IMR-90 (cell line): ENCODE results near the gene CELSR2. TPM values are rescaled to one million over a fixed set of nuclear protein-coding genes. Genes with fewer than 3 reads are reported as not detected.

Source experiments
- ATAC-seq: fragments of 200-7000 bp; cut with Tn5 transposase; 2 replicates; pipeline ENCODE4 v1.9.1; 2020; ENCODE audit warnings: low read depth, mild to moderate bottlenecking, moderate library complexity
- BruUV-seq: library from RNA; stranded (reverse); fragments of 400-500 nt; replicated peaks from 2 replicates; lab custom pipeline; 2021; lab: Mats Ljungman, UMichigan
- CTCF ChIA-PET: fragments of 300-600 bp; formaldehyde crosslinking; extraction: SDS; loops from one replicate; lab custom pipeline; 2021; ENCODE audit warnings: antibody characterized with exemption; lab: Yijun Ruan, JAX
- POLR2A ChIA-PET: fragments of 300-600 bp; sonication (Branson Sonifier 250); formaldehyde crosslinking; loops from one replicate; lab custom pipeline; 2022; ENCODE audit warnings: antibody characterized with exemption; ENCODE audit not compliant: unreplicated experiment; lab: Charles Lee
- DNase-seq: peaks from one replicate; pipeline ENCODE4 v3.0.0; 2013
- H2AFZ ChIP-seq: replicated peaks from 2 replicates; pipeline ENCODE3; 2013; ENCODE audit warnings: low read length, mild to moderate bottlenecking; ENCODE audit not compliant: poor library complexity
- H2AK5ac ChIP-seq: 2 replicates; pipeline ENCODE4 v1.6.1; 2013; ENCODE audit warnings: low read depth, low read length, inconsistent platforms
- H2AK9ac ChIP-seq: replicated peaks from 2 replicates; pipeline ENCODE3; 2013; ENCODE audit warnings: mild to moderate bottlenecking, low read depth, low read length, moderate library complexity; ENCODE audit not compliant: poor library complexity
- H2BK120ac ChIP-seq: 2 replicates; pipeline ENCODE4 v1.6.1; 2013; ENCODE audit warnings: low read depth, low read length, inconsistent platforms
- H2BK15ac ChIP-seq: 3 replicates; pipeline ENCODE4 v1.6.1; 2013; ENCODE audit warnings: low read depth, low read length, inconsistent platforms
- H2BK20ac ChIP-seq: 2 replicates; pipeline ENCODE4 v1.6.1; 2013; ENCODE audit warnings: low read depth, mild to moderate bottlenecking, inconsistent platforms, low read length, moderate library complexity
- H2BK5ac ChIP-seq: 2 replicates; pipeline ENCODE4 v1.6.1; 2013; ENCODE audit warnings: mild to moderate bottlenecking, low read depth, low read length, inconsistent platforms; ENCODE audit not compliant: poor library complexity, severe bottlenecking
- H3K14ac ChIP-seq: replicated peaks from 2 replicates; pipeline ENCODE4 v1.6.1; 2013; ENCODE audit warnings: low read depth, low read length, inconsistent platforms
- H3K18ac ChIP-seq: 2 replicates; pipeline ENCODE4 v1.6.1; 2013; ENCODE audit warnings: low read depth, low read length, control low read depth
- H3K23ac ChIP-seq: 2 replicates; pipeline ENCODE4 v1.6.1; 2013; ENCODE audit warnings: low read depth, low read length, inconsistent platforms
- H3K27ac ChIP-seq: 2 replicates; pipeline ENCODE4 v1.5.1; 2013; ENCODE audit warnings: mild to moderate bottlenecking, control low read depth, low read length; ENCODE audit not compliant: insufficient read depth
- H3K27me3 ChIP-seq: 2 replicates; pipeline ENCODE4 v1.6.1; 2013; ENCODE audit warnings: low read length; ENCODE audit not compliant: control insufficient read depth, insufficient read depth
- H3K36me3 ChIP-seq: 2 replicates; pipeline ENCODE4 v1.6.1; 2013; ENCODE audit warnings: low read length, mixed read lengths; ENCODE audit not compliant: control insufficient read depth, insufficient read depth
- H3K4ac ChIP-seq: 2 replicates; pipeline ENCODE4 v1.6.1; 2013; ENCODE audit warnings: low read depth, low read length, inconsistent platforms
- H3K4me1 ChIP-seq: 2 replicates; pipeline ENCODE4 v1.6.1; 2013; ENCODE audit warnings: low read length, mixed read lengths; ENCODE audit not compliant: control insufficient read depth, insufficient read depth
- H3K4me2 ChIP-seq: 2 replicates; pipeline ENCODE4 v1.6.1; 2013; ENCODE audit warnings: low read depth, mild to moderate bottlenecking, control low read depth, low read length, moderate library complexity
- H3K4me3 ChIP-seq: 2 replicates; pipeline ENCODE4 v1.5.1; 2013; ENCODE audit warnings: low read depth, mild to moderate bottlenecking, control low read depth, low read length, moderate library complexity; ENCODE audit not compliant: insufficient read depth
- H3K56ac ChIP-seq: 2 replicates; pipeline ENCODE4 v1.6.1; 2013; ENCODE audit warnings: low read length, inconsistent platforms; ENCODE audit not compliant: insufficient read depth; ENCODE audit errors: extremely low read depth
- H3K79me1 ChIP-seq, 2 experiments: 2 replicates each; pipeline ENCODE4 v1.6.1; 2013; ENCODE audit warnings: low read length in 2 of 2, inconsistent platforms in 1 of 2, low read depth in 1 of 2
- H3K9ac ChIP-seq: 2 replicates; pipeline ENCODE4 v1.6.1; 2013; ENCODE audit warnings: low read depth, low read length, control low read depth
- H3K9me1 ChIP-seq: 2 replicates; pipeline ENCODE4 v1.6.1; 2013; ENCODE audit warnings: low read length, inconsistent platforms; ENCODE audit not compliant: insufficient read depth
- H3K9me3 ChIP-seq: 2 replicates; pipeline ENCODE4 v1.6.1; 2013; ENCODE audit warnings: low read length; ENCODE audit not compliant: control insufficient read depth, insufficient read depth
- H4K20me1 ChIP-seq: 2 replicates; pipeline ENCODE4 v1.6.1; 2013; ENCODE audit warnings: low read length, inconsistent platforms; ENCODE audit not compliant: insufficient read depth
- H4K5ac ChIP-seq: 2 replicates; pipeline ENCODE4 v1.6.1; 2013; ENCODE audit warnings: mild to moderate bottlenecking, low read depth, low read length, control low read depth
- H4K8ac ChIP-seq, 2 experiments: 2 replicates each; pipeline ENCODE4 v1.6.1; 2013; ENCODE audit warnings: low read depth in 2 of 2, low read length in 2 of 2, control low read depth in 1 of 2, inconsistent platforms in 1 of 2
- H4K91ac ChIP-seq: 2 replicates; pipeline ENCODE4 v1.6.1; 2013; ENCODE audit warnings: low read depth, low read length, inconsistent platforms; ENCODE audit not compliant: insufficient read depth
- BHLHE40 ChIP-seq: fragments of 150-350 bp; IDR thresholded peaks from 2 replicates; pipeline ENCODE4 v1.6.1; 2016; ENCODE audit warnings: mild to moderate bottlenecking, low read depth, low read length
- CEBPB ChIP-seq: IDR thresholded peaks from 2 replicates; pipeline ENCODE4 v1.6.1; 2012; ENCODE audit warnings: low read depth, low read length, improper control_type of control experiment
- CHD1 ChIP-seq: IDR thresholded peaks from 2 replicates; pipeline ENCODE4 v1.6.1; 2012; ENCODE audit warnings: low read depth, low read length, improper control_type of control experiment
- CTCF ChIP-seq: conservative IDR thresholded peaks from 2 replicates; pipeline ENCODE4 v1.5.1; 2012; ENCODE audit warnings: mild to moderate bottlenecking, low read depth, low read length, improper control_type of control experiment
- ELK1 ChIP-seq: fragments of 150-350 bp; IDR thresholded peaks from 2 replicates; pipeline ENCODE4 v1.6.1; 2016; ENCODE audit warnings: low read depth, mild to moderate bottlenecking, low read length, moderate library complexity, borderline replicate concordance
- MAFK ChIP-seq: IDR thresholded peaks from 2 replicates; pipeline ENCODE4 v1.6.1; 2012; ENCODE audit warnings: low read depth, low read length, improper control_type of control experiment
- MAZ ChIP-seq: IDR thresholded peaks from 2 replicates; pipeline ENCODE4 v1.6.1; 2012; ENCODE audit warnings: low read depth, mild to moderate bottlenecking, low read length, improper control_type of control experiment, moderate library complexity, borderline replicate concordance
- MXI1 ChIP-seq: IDR thresholded peaks from 2 replicates; pipeline ENCODE4 v1.6.1; 2012; ENCODE audit warnings: low read depth, mild to moderate bottlenecking, low read length, moderate library complexity, borderline replicate concordance
- NFE2L2 ChIP-seq: fragments of 150-350 bp; IDR thresholded peaks from 2 replicates; pipeline ENCODE4 v1.6.1; 2016; ENCODE audit warnings: low read depth, mild to moderate bottlenecking, low read length
- POLR2A ChIP-seq: IDR thresholded peaks from 2 replicates; pipeline ENCODE4 v1.6.1; 2012; ENCODE audit warnings: mild to moderate bottlenecking, low read depth, low read length
- RCOR1 ChIP-seq: IDR thresholded peaks from 2 replicates; pipeline ENCODE4 v1.6.1; 2012; ENCODE audit warnings: mild to moderate bottlenecking, low read length, improper control_type of control experiment; ENCODE audit not compliant: insufficient replicate concordance
- RFX5 ChIP-seq: IDR thresholded peaks from 2 replicates; pipeline ENCODE4 v1.8.0; 2012; ENCODE audit warnings: low read depth, mild to moderate bottlenecking, low read length, moderate library complexity
- SMC3 ChIP-seq: fragments of 150-350 bp; IDR thresholded peaks from 2 replicates; pipeline ENCODE4 v1.6.1; 2016; ENCODE audit warnings: low read depth, mild to moderate bottlenecking, antibody characterized with exemption, low read length, moderate library complexity
- USF2 ChIP-seq: fragments of 150-350 bp; IDR thresholded peaks from 2 replicates; pipeline ENCODE4 v1.6.1; 2017; ENCODE audit warnings: mild to moderate bottlenecking, antibody characterized with exemption, low read length, low read depth
- WGBS, 2 experiments: methylation state at CpG; one replicate each; pipeline versions ENCODE4 v1.1.5 to v1.1.7; 2013; ENCODE audit warnings: missing lambda C conversion rate in 2 of 2; ENCODE audit not compliant: insufficient read length in 1 of 2; ENCODE audit errors: extremely low coverage in 2 of 2; 5-methylcytosine and 5-hydroxymethylcytosine counted together
- dilution Hi-C: fragments of 300-500 bp; cut with HindIII; formaldehyde crosslinking; loops from one replicate; pipeline ENCODE4 v1.14.3; 2018; ENCODE audit warnings: low sequenced_read_pairs; ENCODE audit not compliant: unreplicated experiment
- in situ Hi-C: fragments of 300-500 bp; cut with MboI; formaldehyde crosslinking; loops from 3 replicates; pipeline ENCODE4 v1.14.3; 2019; ENCODE audit warnings: low sequenced_read_pairs, inconsistent platforms, mixed read lengths
- intact Hi-C: fragments of 100-400 bp; cut with micrococcal nuclease; formaldehyde crosslinking; loops from 2 replicates; pipeline ENCODE4 v1.10.0; 2022
- polyA plus RNA-seq, 3 experiments: library from polyadenylated mRNA; depleted of rRNA; stranded (reverse); fragments of >200 nt; gene quantifications; 2 replicates each; pipeline ENCODE4 v1.2.3, GENCODE V29; 2012; ENCODE audit warnings: low replicate concordance in 1 of 3
- total RNA-seq: library from RNA; depleted of rRNA; stranded (reverse); fragments of >200 nt; gene quantifications from 2 replicates; pipeline ENCODE4 v1.2.3, GENCODE V29; 2012

The CELSR2 gene
- total and polyA plus RNA-seq, 2 of the 4 experiments (the other 2 are of a cell fraction): 1.3 to 5.3 TPM

GRCh38 chr1:109210058-109210457 is 39.3 kb upstream of the CELSR2 start:
- H3K4me3 ChIP-seq: no peak overlapping the region
- 100% methylated on average over 2 of the region's 8 CpGs; no CpG with 5 or more reads in 1 of the 2 experiments for WGBS, 2 experiments
- H3K4me2 ChIP-seq: no peak overlapping the region
- intact Hi-C loops: no loop called here
- no peak overlapping the region for H2BK5ac ChIP-seq
- H3K27me3 ChIP-seq: no peaks in the 10 kb centered on the region
- H3K9me1 ChIP-seq: peaks cover 9% of the 10 kb centered on the region
- H4K5ac ChIP-seq: no peak overlapping the region
- H2BK15ac ChIP-seq: no peak overlapping the region
- ATAC-seq (no peak), DNase-seq (no peak)
- no peaks in the 10 kb centered on the region for H3K9me3 ChIP-seq
- no peak overlapping the region for H3K4ac ChIP-seq
- no peak overlapping the region for H3K14ac ChIP-seq
- H4K8ac ChIP-seq: no peak overlapping the region
- ChIA-PET CTCF (interaction anchor here (1.6 kb wide), 1 partner anchor 8 kb away, joined by 9 read pairs; no protein-coding TSS in a partner anchor), POLR2A (no interaction called here)
- peak overlapping the region; percentile 32; the same call in 1 of the 2 replicates for H2AK5ac ChIP-seq
- in situ Hi-C loops: no loop called here
- dilution Hi-C loops: loop anchor here (25.0 kb wide), 1 partner anchor 127 kb away; no protein-coding TSS in a partner anchor
- H3K9ac ChIP-seq: no peak overlapping the region
- H2BK20ac ChIP-seq: no peak overlapping the region
- no peaks in the 10 kb centered on the region for H4K20me1 ChIP-seq
- no peaks in the 10 kb centered on the region for H3K36me3 ChIP-seq
- H3K27ac ChIP-seq: no peak overlapping the region
- H2BK120ac ChIP-seq: no peak overlapping the region
- peak overlapping the region; percentile 43 for H2AK9ac ChIP-seq
- peaks cover 7 to 16% of the 10 kb centered on the region in 2 experiments; a peak in 3 of 4 replicates for H3K79me1 ChIP-seq
- no peak overlapping the region for H3K56ac ChIP-seq
- BruUV-seq: no TSS peak
- peaks cover 9% of the 10 kb centered on the region for H3K4me1 ChIP-seq
- no peak overlapping the region for H2AFZ ChIP-seq
- no peak overlapping the region for H4K91ac ChIP-seq
- TF ChIP-seq NFE2L2 (no peak), MXI1 (no peak), CTCF (no peak), RFX5 (no peak), USF2 (no peak), MAZ (no peak), RCOR1 (no peak), POLR2A (no peak), CHD1 (no peak), CEBPB (no peak), MAFK (no peak), SMC3 (no peak), BHLHE40 (no peak), ELK1 (no peak)
- no peak overlapping the region for H3K18ac ChIP-seq
- no peak overlapping the region for H3K23ac ChIP-seq
